Measurements from ENCODE around the gene KLHDC4.

DNA sequence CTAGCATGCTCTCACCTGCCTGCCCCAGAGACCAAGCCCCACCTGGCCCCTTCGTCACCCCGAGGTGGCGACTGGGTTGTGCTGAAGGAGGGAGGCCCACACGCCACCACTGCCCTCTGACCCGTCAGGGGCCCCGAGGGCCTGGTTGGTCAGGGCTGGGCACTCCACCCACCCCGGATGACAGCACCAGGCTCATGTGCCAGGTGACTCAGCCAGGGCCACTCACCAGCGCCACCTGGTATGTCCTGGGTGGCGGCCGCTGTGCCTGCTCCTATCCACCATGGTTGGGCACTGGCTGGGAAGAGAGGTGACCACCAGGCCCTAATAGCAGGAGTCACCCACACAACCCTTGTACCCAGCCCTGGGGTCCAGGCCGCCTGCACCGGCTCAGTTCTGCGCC, 94.6 kb downstream of the KLHDC4 start:
- TF ChIP-seq, protein P1, sequence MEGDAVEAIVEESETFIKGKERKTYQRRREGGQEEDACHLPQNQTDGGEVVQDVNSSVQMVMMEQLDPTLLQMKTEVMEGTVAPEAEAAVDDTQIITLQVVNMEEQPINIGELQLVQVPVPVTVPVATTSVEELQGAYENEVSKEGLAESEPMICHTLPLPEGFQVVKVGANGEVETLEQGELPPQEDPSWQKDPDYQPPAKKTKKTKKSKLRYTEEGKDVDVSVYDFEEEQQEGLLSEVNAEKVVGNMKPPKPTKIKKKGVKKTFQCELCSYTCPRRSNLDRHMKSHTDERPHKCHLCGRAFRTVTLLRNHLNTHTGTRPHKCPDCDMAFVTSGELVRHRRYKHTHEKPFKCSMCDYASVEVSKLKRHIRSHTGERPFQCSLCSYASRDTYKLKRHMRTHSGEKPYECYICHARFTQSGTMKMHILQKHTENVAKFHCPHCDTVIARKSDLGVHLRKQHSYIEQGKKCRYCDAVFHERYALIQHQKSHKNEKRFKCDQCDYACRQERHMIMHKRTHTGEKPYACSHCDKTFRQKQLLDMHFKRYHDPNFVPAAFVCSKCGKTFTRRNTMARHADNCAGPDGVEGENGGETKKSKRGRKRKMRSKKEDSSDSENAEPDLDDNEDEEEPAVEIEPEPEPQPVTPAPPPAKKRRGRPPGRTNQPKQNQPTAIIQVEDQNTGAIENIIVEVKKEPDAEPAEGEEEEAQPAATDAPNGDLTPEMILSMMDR (IDR thresholded peaks at IDR 0.05): no peak
- TF ChIP-seq EZH2 (IDR thresholded peaks at IDR 0.05; ENCODE audit: borderline replicate concordance, insufficient read depth, low read depth, low read length, poor library complexity, severe bottlenecking): no peak

Data from B cell (primary cell).